AG08396 (cell line): ENCODE measurements around the gene EMILIN3.

ENCODE experiments used
- DNase-seq: peaks from one replicate; pipeline ENCODE4 v3.0.0; 2012; ENCODE audit warnings: low spot score, mixed read lengths

EMILIN3 gene

GRCh38 chr20:41347523-41348429 lies 18.8 kb downstream of the EMILIN3 start:
- no peak for DNase-seq

GRCh38 chr20:41345729-41346067 lies 20.9 kb downstream of the EMILIN3 start:
- no peak for DNase-seq

DNA sequence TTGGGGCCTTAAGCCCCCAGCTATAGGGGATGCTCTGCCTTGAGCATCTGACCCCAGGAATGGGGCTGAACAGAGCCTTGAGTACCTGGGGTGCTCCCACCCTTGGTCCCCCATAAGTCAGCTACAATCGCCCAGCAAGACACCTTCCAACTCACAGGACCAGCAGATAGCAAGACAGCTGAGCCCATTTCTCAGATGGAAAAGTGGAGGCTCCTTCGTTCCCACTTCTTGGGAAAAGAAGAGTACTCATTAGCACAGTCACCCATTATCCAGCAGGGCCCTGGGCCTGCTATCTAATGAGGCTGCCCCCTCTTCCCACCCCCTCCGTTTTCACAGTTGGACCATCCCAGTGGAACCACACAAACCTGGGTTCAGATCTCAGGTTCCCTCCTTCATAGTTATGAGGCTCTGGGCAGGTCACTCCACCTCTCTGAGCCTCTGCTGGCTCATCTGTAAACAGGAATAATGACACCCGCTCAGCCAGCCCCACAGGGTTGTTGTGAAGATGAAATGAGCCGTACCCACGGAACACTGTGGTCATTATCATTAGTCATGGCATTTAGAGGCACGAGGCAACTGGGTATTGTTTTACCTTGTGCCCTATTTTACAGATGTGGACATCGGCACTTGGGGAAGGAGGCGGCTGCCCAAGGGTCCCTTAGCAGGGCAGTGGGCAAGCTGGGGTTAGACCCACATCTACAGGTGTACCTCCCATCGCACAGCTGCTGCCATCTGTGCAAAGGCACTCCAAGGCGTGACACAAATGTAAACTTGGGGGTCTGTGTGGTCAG lies 21.5 kb downstream of the EMILIN3 start:
- no peak for DNase-seq

DNA sequence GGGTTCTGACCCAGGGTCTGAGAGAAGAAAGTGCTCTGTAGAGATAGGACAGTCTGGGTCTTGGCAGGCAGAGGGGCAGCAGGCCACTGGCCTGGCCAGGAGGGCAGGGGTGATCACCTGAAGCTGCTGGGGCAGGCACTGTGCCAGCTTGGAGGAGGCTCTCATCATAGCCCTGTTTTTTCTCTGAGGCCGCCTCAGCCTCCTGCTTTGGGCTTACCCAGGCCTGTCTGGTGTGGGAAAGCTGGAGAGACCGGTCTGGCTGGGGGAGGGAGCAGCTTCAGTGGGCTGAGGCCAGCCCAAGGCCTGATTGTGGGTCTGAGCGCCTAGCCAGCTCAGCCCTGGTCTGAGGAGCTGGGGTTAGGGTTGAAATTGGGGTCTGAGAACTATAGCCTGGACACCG lies 22.1 kb downstream of the EMILIN3 start:
- no peak for DNase-seq

- DNase-seq, result no peak
These were observed 23.8 kb downstream of the EMILIN3 start for GRCh38 chr20:41342474-41343464.

DNA sequence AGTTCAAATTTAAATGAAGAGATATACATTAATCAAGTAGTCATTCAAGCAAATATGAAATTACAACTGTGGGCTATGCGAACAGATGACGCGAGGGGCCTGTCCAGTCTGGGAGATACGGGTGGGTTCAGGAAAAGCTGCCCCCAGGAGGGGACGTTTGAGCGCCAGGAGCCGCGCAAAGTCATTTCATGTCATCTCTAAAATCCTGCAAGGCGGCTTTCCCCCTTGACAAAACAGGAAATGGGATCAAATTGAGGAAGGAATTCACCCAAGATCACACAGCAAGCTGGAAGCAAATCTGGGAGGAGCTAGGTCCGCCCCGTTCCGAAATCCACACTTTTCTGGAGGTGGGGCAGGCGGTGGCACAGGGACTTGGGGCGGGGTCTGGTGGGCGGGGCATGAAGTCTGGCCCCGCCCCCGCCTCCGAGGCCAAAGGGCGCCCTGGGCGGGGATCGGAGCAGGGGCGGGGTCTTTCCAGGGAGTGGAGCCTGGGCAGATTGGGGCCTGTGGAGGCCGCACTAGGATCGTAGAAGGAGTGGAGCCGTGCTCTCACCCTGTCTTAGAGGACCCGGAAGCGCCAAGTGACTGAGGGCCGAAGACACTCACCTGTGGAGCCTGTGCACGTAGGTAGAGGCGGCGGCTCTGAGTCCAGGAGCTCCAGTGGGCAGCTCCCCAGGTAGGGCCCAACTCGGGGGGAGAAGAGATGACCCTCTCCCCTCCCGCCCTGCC lies 26.1 kb downstream of the EMILIN3 start, which contains the start of gene LPIN3:
LPIN3 (plus strand) TSS at position 495 of the 729 bp plus-strand sequence. CDS start 4,983 bp downstream, outside the sequence.
- peak; percentile 88 for DNase-seq

GRCh38 chr20:41339957-41340326 lies 26.7 kb downstream of the EMILIN3 start:
- peak; percentile 82 for DNase-seq

DNA sequence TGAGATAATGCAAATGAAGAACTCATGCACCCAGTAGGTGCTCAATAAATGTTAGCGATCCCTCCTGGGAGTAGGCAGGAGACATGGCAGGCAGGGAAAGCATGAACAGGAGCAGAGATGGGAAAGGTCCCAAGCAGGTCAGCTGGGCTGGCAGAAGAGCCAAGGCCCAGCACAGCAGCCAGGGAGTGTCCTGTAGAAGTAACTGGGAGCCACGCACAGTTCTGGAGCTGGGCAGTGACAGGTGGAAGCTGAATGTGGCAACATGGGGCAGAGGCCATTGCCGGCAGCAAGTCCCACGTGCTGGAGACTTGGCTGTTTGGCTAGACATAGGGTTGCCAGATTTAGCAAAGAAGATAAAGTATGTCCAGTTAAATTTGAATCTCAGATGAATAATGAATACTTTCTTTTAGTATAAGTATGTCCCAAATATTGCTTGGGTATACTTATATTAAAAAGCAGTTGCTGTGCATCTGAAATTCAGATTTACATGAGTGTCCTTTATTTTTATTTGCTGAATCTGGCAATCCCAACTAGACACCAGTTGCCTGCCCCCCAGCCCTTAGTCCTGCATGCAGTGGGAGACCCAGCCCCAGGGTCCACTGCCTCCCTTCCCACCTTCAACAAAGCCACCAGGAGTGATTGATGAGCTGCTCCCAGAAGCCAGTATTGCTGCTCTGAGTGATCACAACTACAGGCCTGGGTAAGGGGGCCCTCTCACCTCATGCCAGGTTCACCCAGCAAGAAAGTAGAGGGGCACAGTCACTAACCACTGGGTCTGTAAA lies 29.7 kb downstream of the EMILIN3 start:
- no peak for DNase-seq

DNA sequence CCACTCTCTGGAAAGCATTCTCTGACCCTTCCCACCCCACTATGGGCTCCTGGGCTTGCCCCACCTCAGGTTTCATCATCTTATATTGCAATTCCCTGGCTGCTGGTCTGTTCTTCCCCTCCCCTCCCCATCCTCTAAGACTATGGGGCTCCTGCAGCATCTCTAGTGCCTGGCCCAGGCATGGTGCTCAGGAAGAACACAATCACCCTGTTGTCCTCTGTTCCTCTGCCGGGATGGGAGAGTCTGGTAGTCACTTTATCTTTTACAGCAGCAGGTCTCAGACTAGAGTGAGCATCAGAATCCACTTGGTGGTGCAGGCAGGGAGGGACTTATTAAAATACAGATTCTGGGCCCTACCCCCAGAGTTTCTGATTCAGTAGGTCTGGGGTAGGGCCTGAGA lies 31.0 kb downstream of the EMILIN3 start:
- no peak for DNase-seq

- peak; percentile 53 for DNase-seq
These were observed 31.9 kb downstream of the EMILIN3 start for GRCh38 chr20:41334443-41335421.

- DNase-seq, result no peak
These were observed 32.6 kb downstream of the EMILIN3 start for GRCh38 chr20:41334036-41334435.

GRCh38 chr20:41331731-41332130 lies 34.9 kb downstream of the EMILIN3 start:
- no peak for DNase-seq

DNA sequence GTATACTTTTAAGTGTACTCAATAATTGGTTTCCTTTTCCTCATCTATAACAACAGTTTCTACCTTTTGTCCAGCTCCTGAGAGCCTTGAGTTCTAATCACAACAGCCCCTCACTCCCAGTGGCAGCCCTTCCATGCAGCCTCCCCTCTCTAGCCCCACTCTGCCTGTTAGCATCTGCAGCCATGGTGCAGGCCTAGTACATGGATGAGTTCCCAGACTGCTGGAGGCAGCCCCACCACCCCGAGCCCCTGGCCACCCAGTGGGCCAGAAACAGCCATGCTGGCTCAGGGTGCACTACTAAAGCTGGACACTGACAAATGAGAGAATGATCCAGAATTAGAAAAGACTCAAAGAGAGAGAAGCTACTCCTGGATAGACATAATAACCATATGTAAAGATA lies 35.7 kb downstream of the EMILIN3 start:
- no peak for DNase-seq

GRCh38 chr20:41330343-41330720 lies 36.3 kb downstream of the EMILIN3 start:
- DNase-seq, result no peak

GRCh38 chr20:41329435-41330342 lies 36.9 kb downstream of the EMILIN3 start:
- peak; percentile 89 for DNase-seq

GRCh38 chr20:41327178-41327577 lies 39.4 kb downstream of the EMILIN3 start:
- no peak for DNase-seq

DNA sequence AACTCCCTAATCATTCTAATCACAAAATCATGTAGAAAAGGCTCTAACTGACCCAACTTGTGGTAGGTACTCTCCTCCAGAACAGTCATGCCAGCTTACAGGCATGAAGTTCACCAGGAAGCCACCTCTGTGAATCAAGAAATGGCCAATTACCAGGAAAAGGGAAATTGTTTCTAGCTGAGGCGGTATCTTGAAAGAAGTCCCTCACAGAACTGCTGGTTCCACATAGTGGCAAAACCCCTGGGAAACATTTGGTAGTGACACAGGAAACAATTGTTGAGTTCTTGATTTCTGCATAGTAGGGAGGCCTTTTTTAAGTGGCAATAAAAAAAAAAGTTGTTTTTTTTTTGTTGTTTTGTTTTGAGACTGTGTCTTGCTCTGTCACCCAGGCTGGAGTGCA lies 45.6 kb downstream of the EMILIN3 start:
- DNase-seq, result no peak

- DNase-seq, result no peak
These were observed 46.2 kb downstream of the EMILIN3 start for GRCh38 chr20:41320441-41320840.
